Brain microvascular endothelial cell (primary cell): ENCODE results near the gene ACOT2.
A peak's percentile ranks its signal among the peaks of the same experiment; 100 is the strongest.
"Not testable (repeated sequence)": the region's sequence is repeated elsewhere in the genome, so short reads cannot be mapped to it uniquely, and the experiment has no call there.

Experiments
- DNase-seq: peaks from one replicate; pipeline ENCODE4 v3.0.0-alpha.2; 2020
- H3K27ac ChIP-seq: fragments of 250-450 bp; sonication (Bioruptor Pico); 2 replicates; pipeline ENCODE4 v1.5.1; 2020; ENCODE audit warnings: mild to moderate bottlenecking, moderate library complexity
- H3K27me3 ChIP-seq: fragments of 250-450 bp; sonication (Bioruptor Pico); replicated peaks from 2 replicates; pipeline ENCODE4 v1.5.1; 2020; ENCODE audit warnings: mild to moderate bottlenecking
- H3K36me3 ChIP-seq: fragments of 250-450 bp; sonication (Bioruptor Pico); replicated peaks from 2 replicates; pipeline ENCODE4 v1.5.1; 2020; ENCODE audit warnings: mild to moderate bottlenecking
- H3K4me3 ChIP-seq: 2 replicates; pipeline ENCODE4 v1.5.1; 2011; ENCODE audit warnings: low read depth, mild to moderate bottlenecking, control low read depth, low read length, moderate library complexity
- in situ Hi-C: cut with HindIII; loops from 2 replicates; pipeline ENCODE4 v1.10.0; 2017; ENCODE audit warnings: low sequenced_read_pairs, low pct_ligation_motif_present
- TF ChIP-seq, protein P1 (sequence below): IDR thresholded peaks from 2 replicates; pipeline ENCODE4 v1.5.1; 2011; ENCODE audit warnings: low read depth, mild to moderate bottlenecking, moderate library complexity, low read length, control low read depth, inconsistent platforms; ENCODE audit errors: missing control alignments

The ACOT2 gene, protein sequence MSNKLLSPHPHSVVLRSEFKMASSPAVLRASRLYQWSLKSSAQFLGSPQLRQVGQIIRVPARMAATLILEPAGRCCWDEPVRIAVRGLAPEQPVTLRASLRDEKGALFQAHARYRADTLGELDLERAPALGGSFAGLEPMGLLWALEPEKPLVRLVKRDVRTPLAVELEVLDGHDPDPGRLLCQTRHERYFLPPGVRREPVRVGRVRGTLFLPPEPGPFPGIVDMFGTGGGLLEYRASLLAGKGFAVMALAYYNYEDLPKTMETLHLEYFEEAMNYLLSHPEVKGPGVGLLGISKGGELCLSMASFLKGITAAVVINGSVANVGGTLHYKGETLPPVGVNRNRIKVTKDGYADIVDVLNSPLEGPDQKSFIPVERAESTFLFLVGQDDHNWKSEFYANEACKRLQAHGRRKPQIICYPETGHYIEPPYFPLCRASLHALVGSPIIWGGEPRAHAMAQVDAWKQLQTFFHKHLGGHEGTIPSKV

DNA sequence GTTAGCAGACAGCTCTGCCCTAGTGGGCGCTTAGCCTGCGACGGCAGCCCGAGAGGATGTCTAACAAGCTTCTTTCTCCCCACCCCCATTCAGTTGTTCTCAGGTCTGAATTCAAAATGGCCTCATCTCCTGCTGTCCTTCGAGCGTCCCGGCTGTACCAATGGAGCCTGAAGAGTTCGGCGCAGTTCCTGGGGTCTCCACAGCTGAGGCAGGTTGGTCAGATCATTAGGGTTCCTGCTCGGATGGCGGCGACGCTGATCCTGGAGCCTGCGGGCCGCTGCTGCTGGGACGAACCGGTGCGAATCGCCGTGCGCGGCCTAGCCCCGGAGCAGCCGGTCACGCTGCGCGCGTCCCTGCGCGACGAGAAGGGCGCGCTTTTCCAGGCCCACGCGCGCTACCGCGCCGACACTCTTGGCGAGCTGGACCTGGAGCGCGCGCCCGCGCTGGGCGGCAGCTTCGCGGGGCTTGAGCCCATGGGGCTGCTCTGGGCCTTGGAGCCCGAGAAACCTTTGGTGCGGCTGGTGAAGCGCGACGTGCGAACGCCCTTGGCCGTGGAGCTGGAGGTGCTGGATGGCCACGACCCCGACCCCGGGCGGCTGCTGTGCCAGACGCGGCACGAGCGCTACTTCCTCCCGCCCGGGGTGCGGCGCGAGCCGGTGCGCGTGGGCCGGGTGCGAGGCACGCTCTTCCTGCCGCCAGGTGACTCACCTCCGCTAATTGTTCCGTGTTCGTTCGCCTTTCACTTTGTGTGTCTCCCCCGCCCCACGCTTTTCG lies at the start of gene ACOT2:
TSS of gene ACOT2 (plus strand) at position 29 of the 774 bp plus-strand sequence. CDS start at position 57, 28 bp downstream.
- DNase-seq, result peak; percentile 87
- H3K27me3 ChIP-seq, H3K36me3 ChIP-seq, in situ Hi-C loops: not testable (repeated sequence)
- Histone ChIP-seq H3K4me3 (peak within 1 kb of the TSS; percentile 61), H3K27ac (peak within 1 kb of the TSS; percentile 78)
- TF ChIP-seq, protein P1, sequence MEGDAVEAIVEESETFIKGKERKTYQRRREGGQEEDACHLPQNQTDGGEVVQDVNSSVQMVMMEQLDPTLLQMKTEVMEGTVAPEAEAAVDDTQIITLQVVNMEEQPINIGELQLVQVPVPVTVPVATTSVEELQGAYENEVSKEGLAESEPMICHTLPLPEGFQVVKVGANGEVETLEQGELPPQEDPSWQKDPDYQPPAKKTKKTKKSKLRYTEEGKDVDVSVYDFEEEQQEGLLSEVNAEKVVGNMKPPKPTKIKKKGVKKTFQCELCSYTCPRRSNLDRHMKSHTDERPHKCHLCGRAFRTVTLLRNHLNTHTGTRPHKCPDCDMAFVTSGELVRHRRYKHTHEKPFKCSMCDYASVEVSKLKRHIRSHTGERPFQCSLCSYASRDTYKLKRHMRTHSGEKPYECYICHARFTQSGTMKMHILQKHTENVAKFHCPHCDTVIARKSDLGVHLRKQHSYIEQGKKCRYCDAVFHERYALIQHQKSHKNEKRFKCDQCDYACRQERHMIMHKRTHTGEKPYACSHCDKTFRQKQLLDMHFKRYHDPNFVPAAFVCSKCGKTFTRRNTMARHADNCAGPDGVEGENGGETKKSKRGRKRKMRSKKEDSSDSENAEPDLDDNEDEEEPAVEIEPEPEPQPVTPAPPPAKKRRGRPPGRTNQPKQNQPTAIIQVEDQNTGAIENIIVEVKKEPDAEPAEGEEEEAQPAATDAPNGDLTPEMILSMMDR, result peak; percentile 38

DNA sequence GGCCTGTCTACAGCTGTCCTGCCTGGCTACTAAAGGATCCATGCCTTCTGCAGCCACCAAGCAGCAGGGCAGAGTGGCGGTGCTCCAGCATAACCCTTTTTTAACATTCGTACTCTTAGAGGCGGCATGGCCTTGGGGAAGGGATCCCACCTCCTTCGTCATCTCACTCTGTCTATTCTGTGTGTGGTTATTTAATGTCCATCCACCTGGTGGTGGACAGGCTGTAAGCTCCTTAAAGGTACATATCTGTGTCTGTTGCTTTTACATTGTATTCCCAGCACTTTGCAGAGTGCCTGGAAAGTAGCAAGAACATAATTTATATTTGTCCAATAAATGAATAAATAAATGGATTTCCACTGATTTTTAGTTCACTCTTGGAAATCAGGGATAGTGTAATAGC lies 47.8 kb upstream of the ACOT2 start:
- Histone ChIP-seq H3K27me3 (no peaks in the 10 kb centered on the region), H3K27ac (no peak overlapping the region), H3K4me3 (no peak overlapping the region), H3K36me3 (no peaks in the 10 kb centered on the region)
- TF ChIP-seq, protein P1, result no peak
- in situ Hi-C loops, result no loop called here
- no peak for DNase-seq

DNA sequence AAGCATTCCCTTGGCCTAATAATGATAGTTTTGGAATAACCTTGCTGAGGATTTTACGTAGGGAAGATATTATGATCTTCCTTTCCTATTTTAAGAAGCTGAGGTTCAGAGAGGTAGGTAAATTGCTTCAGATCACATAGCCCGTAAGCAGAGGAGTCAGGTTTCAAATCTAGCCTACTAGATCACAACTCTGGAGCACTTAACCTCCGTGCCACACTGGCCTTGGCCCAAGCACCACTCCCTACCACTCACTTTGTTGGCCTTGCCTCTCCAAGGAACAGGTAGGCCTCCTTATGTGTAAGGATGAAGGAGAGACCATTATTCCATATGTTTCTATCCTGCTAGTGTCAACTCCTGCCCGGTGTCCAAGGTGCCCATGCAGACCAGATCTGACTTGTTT lies 44.5 kb upstream of the ACOT2 start:
- in situ Hi-C loops, result no loop called here
- no peaks in the 10 kb centered on the region for H3K36me3 ChIP-seq

DNA sequence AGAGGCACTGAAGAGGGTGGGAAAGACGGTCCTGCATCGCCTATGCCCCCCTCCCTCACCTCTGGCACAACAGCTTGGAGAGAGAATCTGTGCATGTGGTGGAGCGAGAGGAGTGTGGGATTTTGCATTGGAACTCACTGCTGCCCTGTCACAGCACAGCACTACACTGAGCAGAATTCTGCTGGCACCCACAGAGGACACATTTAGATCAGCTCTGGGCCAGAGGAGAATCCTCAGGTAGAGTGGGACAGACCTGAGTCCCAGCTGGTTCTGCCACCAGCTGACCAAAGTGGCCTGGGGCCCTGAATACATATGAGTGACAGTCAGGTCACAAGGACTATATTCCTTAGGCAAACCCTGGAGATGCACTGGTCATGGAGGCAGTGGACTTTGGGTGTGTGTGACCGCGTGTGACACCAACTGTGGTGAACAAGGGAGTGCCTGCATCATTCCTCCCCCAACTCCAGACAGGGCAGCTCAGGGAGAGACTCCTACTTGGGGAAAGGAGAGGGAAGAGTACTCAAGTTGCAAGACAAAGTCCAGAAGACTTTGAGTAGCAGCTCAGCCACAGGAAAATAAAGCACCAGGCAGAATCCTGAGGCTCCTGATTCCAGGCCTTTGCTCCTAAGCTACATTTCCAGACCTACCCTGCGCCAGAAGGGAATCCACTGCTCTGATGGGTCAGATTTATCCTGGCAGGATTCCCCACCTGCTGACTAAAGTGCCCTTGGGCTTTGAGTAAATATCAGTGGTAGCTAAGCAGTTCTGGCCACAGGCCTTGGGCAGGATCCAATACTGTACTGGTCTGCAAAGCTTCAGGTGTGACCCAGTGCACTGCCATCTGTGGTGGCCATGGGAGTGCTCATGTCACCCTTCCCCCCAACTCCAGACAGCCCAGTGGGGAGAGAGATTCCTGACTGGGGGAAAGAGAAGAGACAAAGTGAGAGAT lies 42.7 kb upstream of the ACOT2 start:
- no peak for DNase-seq
- in situ Hi-C loops, result no loop called here

More for the DNA sequence above, 44.5 kb upstream of the ACOT2 start:
- Histone ChIP-seq H3K27me3 (no peaks in the 10 kb centered on the region), H3K4me3 (no peak overlapping the region), H3K27ac (no peak overlapping the region)
- no peak for DNase-seq
- TF ChIP-seq, protein P1, result no peak

DNA sequence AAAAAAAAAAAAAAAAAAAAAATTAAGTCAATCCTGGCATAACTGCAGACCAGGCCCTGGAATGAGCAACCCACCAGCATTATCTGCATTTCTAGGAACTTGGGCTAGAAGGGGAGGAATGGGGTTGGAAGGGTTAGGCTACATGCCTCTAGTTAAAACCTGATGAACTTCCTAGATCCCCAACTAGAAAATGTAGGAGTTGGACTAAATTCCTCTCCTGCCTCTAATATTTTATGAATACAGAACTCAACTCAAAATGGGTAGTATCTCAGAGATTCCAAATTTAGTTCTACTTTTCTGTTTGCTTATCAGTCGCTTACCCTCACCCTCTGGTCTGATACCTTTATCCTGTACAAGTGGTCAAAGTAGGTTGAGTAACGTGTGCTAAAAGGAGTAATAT lies 39.7 kb upstream of the ACOT2 start:
- in situ Hi-C loops, H3K36me3 ChIP-seq, H3K27ac ChIP-seq, H3K27me3 ChIP-seq, H3K4me3 ChIP-seq, DNase-seq: not testable (repeated sequence)

More for the DNA sequence above, 42.7 kb upstream of the ACOT2 start:
- Histone ChIP-seq H3K27me3 (no peaks in the 10 kb centered on the region), H3K36me3 (no peaks in the 10 kb centered on the region), H3K27ac (no peak overlapping the region), H3K4me3 (no peak overlapping the region)
- TF ChIP-seq, protein P1, result no peak

DNA sequence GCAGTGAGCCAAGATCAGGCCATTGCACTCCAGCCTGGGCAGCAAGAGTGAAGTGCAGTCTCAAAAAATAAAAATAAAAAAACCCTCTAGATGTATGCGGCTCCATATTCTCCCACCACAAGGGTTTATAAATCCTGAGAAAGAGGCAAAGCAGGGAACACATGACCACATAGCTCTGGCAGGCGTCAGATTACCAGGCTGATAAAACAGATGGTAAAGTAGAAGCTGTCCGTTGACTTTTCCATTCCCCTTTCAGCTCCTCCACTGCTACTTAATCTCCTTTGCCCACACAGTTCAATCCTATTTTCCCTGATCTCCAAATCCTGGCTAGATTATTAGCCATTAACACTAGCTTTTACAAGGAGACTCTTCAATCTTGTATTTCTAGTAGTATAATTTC lies 37.0 kb upstream of the ACOT2 start:
- in situ Hi-C loops, H3K27me3 ChIP-seq, H3K27ac ChIP-seq, H3K36me3 ChIP-seq, DNase-seq, H3K4me3 ChIP-seq: not testable (repeated sequence)

DNA sequence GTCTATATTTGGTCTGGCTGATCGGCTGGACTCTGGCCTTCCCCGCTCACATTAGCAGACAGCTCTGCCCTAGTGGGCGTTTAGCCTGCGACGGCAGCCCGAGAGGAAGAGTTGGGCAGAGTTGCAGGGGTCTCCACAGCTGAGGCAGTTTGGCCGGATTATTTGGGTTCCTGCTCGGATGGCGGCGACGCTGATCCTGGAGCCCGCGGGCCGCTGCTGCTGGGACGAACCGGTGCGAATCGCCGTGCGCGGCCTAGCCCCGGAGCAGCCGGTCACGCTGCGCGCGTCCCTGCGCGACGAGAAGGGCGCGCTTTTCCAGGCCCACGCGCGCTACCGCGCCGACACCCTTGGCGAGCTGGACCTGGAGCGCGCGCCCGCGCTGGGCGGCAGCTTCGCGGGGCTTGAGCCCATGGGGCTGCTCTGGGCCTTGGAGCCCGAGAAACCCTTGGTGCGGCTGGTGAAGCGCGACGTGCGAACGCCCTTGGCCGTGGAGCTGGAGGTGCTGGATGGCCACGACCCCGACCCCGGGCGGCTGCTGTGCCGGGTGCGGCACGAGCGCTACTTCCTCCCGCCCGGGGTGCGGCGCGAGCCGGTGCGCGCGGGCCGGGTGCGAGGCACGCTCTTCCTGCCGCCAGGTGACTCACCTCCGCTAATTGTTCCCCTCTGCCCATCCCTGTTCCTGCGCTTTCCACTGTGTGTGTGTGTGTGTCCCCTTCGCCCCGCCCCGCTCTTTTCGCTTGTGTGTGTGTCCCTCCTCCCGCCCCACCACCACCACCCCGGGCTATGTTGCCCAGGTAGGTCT lies 31.6 kb upstream of the ACOT2 start:
- DNase-seq, in situ Hi-C loops, H3K27me3 ChIP-seq, H3K36me3 ChIP-seq: not testable (repeated sequence)
- H3K4me3 ChIP-seq, result peak overlapping the region; percentile 45
- H3K27ac ChIP-seq, result peak overlapping the region; percentile 50
